IPS-20b (cell line): ENCODE results near the gene CFAP221.
"Not testable (repeated sequence)": the region's sequence is repeated elsewhere in the genome, so short reads cannot be mapped to it uniquely, and the experiment has no call there.

Experiments used
- H3K27ac ChIP-seq: one replicate; pipeline ENCODE4 v1.5.1; 2013; ENCODE audit warnings: low read length
- H3K27me3 ChIP-seq: 2 replicates; pipeline ENCODE4 v1.6.1; 2013; ENCODE audit warnings: mild to moderate bottlenecking, low read length, inconsistent platforms; ENCODE audit not compliant: insufficient read depth
- H3K36me3 ChIP-seq: 2 replicates; pipeline ENCODE4 v1.6.1; 2013; ENCODE audit warnings: low read depth, mild to moderate bottlenecking, inconsistent platforms, low read length, moderate library complexity; ENCODE audit not compliant: insufficient read depth
- H3K4me1 ChIP-seq: 2 replicates; pipeline ENCODE4 v1.6.1; 2013; ENCODE audit warnings: mild to moderate bottlenecking, control low read depth, inconsistent platforms, low read length, moderate library complexity; ENCODE audit not compliant: insufficient read depth
- H3K4me3 ChIP-seq: 2 replicates; pipeline ENCODE4 v1.5.1; 2013; ENCODE audit warnings: mild to moderate bottlenecking, low read length, inconsistent platforms
- H3K9ac ChIP-seq: 2 replicates; pipeline ENCODE4 v1.6.1; 2013; ENCODE audit warnings: low read depth, mild to moderate bottlenecking, inconsistent platforms, low read length, moderate library complexity
- H3K9me3 ChIP-seq: 2 replicates; pipeline ENCODE4 v1.6.1; 2013; ENCODE audit warnings: mild to moderate bottlenecking, low read depth, low read length, inconsistent platforms; ENCODE audit not compliant: insufficient read depth

The CFAP221 gene

DNA sequence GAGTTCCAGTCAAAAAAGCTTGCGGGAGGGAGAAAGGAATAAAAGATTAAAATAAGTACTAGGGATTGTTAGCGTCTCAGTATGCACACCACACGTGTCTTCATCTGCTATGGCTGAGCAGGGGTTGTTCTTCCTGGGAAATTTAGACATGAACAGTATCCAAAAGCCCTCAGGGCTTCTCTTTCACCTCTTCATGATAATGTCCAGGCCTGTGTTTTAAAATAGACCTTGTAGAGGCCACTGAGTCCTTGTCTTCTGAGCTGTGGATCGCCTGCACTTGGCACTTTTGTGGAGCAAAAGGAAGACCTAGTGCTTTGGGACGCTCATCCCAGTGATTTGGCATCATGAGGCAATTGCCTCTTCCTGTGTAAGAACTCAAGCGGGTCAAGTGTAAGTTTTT, 52.4 kb downstream of the CFAP221 start:
- Histone ChIP-seq H3K36me3 (no peaks in the 10 kb centered on the region), H3K27me3 (no peaks in the 10 kb centered on the region), H3K9ac (no peak overlapping the region), H3K9me3 (no peaks in the 10 kb centered on the region), H3K4me3 (no peak overlapping the region), H3K27ac (no peak overlapping the region), H3K4me1 (peaks cover 4% of the 10 kb centered on the region; the same call in 1 of the 2 replicates)

DNA sequence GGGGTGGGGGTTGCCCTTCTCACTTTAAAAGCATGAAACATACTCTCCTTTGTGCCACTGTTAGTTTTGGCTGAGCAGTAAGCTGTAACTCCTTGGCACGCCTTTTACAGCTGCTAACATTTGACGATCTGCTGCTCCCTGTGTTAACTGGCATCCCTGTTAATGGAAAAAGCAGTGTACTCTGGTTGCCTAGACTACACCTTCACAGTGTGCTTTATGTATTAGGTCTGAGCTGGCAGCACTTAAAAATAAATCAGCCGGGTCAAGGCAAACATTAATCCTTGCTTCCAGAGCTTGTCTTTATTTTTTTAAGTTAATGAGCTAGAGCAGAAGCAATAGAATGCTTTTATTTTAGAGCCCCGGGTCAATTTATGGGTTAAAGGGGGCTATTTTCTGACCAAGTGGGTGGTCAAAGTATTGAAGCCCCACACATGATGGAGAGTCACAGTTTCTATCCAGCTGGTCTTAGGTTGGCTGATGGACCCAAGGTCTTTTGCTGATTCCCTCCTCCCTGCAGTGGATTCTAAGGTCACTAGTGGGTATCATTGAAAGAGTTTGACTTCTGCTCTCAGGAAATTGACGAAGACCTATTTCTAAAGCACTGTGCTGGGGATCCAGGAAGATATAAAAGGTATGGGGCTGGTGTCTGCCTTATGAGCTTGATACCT, 54.5 kb downstream of the CFAP221 start:
- H3K9ac ChIP-seq: no peak overlapping the region
- peaks cover 4% of the 10 kb centered on the region; the same call in 1 of the 2 replicates for H3K4me1 ChIP-seq
- no peaks in the 10 kb centered on the region for H3K9me3 ChIP-seq
- H3K27ac ChIP-seq: no peak overlapping the region
- no peak overlapping the region for H3K4me3 ChIP-seq
- H3K27me3 ChIP-seq: no peaks in the 10 kb centered on the region
- no peaks in the 10 kb centered on the region for H3K36me3 ChIP-seq

DNA sequence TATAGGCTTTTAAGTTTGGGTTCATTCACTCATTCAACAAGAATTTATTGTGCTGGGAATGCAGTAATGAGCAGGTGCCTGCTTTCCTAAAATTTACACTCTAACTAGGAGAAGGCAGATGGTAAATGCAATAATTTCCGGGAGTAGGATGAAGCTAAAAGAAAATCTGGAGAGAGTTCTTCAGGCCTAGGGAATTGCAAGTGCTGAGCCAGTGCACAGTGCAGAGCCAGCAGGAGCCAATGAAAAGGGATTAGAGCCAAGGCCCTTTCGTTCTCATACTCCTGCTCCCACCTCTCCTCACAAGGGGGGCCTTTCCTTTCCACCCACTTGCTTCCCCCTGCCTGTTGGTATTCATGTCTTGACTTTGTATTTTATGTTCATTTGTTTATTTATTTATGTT, 55.1 kb downstream of the CFAP221 start:
- no peaks in the 10 kb centered on the region for H3K36me3 ChIP-seq
- H3K9me3 ChIP-seq: no peaks in the 10 kb centered on the region
- no peak overlapping the region for H3K27ac ChIP-seq
- no peak overlapping the region for H3K4me3 ChIP-seq
- peaks cover 4% of the 10 kb centered on the region; the same call in 1 of the 2 replicates for H3K4me1 ChIP-seq
- H3K27me3 ChIP-seq: no peaks in the 10 kb centered on the region
- H3K9ac ChIP-seq: no peak overlapping the region

DNA sequence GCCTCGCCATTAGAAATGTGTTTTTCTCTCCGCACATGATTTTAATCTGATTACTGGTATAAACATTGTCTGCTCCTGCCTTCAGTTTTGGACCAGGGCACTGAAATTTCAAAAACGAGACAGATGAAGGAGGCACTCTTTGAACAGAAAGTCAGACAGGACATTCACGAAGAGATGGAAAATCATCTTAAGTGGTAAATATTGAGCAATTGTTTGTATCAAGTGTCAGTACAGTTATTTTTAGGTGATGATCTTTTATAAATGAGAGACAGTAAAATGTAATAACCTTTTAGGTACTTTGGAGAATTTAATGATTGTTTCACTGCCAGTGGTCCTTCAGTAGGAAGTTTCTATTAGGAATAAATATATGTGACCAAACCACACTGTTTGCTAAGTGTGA, 60.8 kb downstream of the CFAP221 start:
- H3K4me3 ChIP-seq: no peak overlapping the region
- H3K9me3 ChIP-seq: no peaks in the 10 kb centered on the region
- no peak overlapping the region for H3K9ac ChIP-seq
- H3K36me3 ChIP-seq: no peaks in the 10 kb centered on the region
- H3K27me3 ChIP-seq: no peaks in the 10 kb centered on the region
- no peak overlapping the region for H3K27ac ChIP-seq
- no peaks in the 10 kb centered on the region; the same call in 1 of the 2 replicates for H3K4me1 ChIP-seq

DNA sequence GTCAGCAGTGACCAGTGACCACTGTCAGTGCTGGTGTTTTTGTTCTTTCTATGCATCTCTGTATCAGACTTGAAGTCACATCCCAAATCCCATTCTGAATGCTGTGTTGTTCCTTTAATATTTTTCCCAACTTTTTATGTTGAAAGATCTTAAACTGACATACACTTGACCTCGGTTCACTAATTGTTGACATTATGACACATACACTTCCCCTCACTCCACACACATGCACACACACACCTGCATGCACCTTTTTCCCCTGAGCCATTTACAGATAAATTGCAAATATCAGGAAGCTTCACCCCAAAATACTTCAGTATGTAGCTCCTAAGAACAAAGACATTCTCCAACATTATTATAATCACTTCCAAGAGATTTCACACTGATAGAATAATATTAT, 62.4 kb downstream of the CFAP221 start:
- no peaks in the 10 kb centered on the region for H3K27me3 ChIP-seq
- H3K27ac ChIP-seq: no peak overlapping the region
- H3K9ac ChIP-seq: no peak overlapping the region
- no peaks in the 10 kb centered on the region for H3K9me3 ChIP-seq
- H3K36me3 ChIP-seq: no peaks in the 10 kb centered on the region
- no peak overlapping the region for H3K4me3 ChIP-seq
- no peaks in the 10 kb centered on the region for H3K4me1 ChIP-seq

DNA sequence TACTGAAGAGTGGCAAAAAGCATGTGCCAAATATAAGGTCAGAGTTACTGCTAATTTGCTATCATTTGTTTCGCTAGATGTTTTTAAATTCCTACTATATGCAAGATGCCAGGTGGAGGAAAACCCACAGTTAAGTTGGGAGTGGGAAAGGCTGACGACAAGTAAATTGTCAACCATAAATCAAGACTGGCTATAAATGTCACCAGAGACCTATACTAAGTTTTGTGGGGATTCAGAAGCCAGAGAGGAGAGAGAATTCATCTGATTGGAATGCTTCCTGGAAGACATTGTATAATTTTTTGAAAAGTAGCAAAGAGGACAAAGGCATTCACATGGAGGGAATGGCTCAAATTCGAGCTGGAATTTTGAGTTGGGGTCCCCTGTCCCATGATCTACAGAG, 64.3 kb downstream of the CFAP221 start:
- H3K9ac ChIP-seq: no peak overlapping the region
- H3K27ac ChIP-seq: no peak overlapping the region
- H3K36me3 ChIP-seq: no peaks in the 10 kb centered on the region
- no peaks in the 10 kb centered on the region for H3K27me3 ChIP-seq
- no peak overlapping the region for H3K4me3 ChIP-seq
- peaks cover 6% of the 10 kb centered on the region; the same call in 1 of the 2 replicates for H3K9me3 ChIP-seq
- no peaks in the 10 kb centered on the region for H3K4me1 ChIP-seq

DNA sequence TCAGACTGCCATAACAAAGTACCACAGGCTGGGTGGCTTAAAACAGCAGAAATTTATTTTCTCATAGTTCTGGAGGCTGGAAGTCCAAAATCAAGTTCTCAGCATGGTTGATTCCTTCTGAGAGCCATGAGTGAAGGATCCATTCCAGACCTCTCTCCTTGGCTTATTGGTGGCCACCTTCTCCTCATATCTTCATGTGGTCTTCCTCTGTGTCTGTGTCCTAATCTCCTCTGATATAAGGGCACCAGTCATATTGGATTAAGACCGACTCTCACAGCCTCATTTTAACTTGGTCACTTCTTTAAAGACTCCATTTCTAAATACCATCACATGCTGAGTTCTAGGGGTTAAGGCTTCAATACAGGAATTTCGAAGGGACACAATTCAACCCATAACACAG, 65.1 kb downstream of the CFAP221 start:
- no peaks in the 10 kb centered on the region for H3K4me1 ChIP-seq
- no peak overlapping the region for H3K4me3 ChIP-seq
- no peaks in the 10 kb centered on the region for H3K27me3 ChIP-seq
- peaks cover 14% of the 10 kb centered on the region; the same call in 1 of the 2 replicates for H3K9me3 ChIP-seq
- H3K9ac ChIP-seq: no peak overlapping the region
- H3K27ac ChIP-seq: no peak overlapping the region
- no peaks in the 10 kb centered on the region for H3K36me3 ChIP-seq

DNA sequence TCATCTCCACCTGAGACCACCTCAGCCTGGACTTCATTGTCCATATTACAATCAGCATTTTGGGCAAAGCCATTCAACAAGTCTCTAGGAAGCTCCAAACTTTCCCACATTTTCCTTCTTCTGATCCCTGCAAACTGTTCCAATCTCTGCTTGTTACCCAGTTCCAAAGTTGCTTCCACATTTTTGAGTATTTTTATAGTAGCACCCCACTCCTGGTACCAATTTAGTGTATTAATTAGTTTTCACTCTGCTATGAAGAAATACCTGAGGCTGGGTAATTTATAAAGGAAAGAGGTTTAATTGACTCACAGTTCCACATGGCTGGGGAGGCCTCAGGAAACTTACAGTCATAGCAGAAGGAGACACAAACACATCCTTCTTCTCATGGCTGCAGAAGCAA, 69.9 kb downstream of the CFAP221 start:
- H3K36me3 ChIP-seq, H3K4me3 ChIP-seq, H3K4me1 ChIP-seq, H3K27ac ChIP-seq, H3K27me3 ChIP-seq, H3K9ac ChIP-seq: not testable (repeated sequence)
- H3K9me3 ChIP-seq: peaks cover 27% of the 10 kb centered on the region; the same call in 1 of the 2 replicates

DNA sequence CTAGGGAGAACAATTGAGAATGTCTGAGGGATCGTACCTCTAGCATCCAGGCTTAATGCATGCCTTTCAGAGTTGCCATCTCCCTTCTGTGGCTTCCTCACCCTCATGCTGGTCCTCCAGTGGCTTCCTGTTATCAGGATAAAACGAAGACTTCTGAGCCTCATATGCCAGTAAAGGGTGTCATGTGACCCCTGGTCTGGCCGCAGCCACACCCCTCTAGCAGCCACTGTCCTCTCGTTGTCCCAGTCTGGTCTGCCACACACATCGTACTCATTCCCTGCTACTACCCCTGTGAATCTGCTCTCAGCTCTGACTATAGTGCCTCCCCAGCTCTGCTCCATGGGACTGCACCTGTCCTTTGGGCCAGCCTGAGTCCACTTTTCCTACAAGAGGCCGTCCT, 72.2 kb downstream of the CFAP221 start:
- H3K27me3 ChIP-seq: no peaks in the 10 kb centered on the region
- H3K9ac ChIP-seq: no peak overlapping the region
- no peak overlapping the region for H3K27ac ChIP-seq
- H3K4me1 ChIP-seq: no peaks in the 10 kb centered on the region
- H3K9me3 ChIP-seq: peaks cover 27% of the 10 kb centered on the region; the same call in 1 of the 2 replicates
- no peaks in the 10 kb centered on the region for H3K36me3 ChIP-seq
- no peak overlapping the region for H3K4me3 ChIP-seq

DNA sequence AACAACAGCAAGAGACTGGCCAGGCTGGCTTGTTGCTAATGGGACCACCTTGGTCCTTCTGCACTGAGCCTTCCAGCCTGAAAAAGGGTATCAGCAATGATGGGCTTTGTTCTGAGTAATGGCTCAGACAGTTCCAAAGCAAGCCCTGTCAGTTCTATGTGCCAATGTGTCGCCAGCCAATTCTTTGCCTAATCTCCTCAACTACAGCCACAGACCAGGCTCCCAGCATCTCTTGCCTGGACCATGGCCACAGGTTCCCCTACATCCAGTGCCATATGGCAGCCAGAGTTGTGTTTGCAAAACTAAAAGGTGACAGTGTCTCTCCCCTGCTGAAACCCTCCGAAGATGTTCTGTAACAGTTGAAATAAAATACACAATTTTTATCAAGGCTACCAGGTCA, 73.2 kb downstream of the CFAP221 start:
- Histone ChIP-seq H3K9me3 (peaks cover 27% of the 10 kb centered on the region; the same call in 1 of the 2 replicates), H3K27ac (no peak overlapping the region), H3K9ac (no peak overlapping the region), H3K4me1 (no peaks in the 10 kb centered on the region), H3K27me3 (no peaks in the 10 kb centered on the region), H3K36me3 (no peaks in the 10 kb centered on the region), H3K4me3 (no peak overlapping the region)

DNA sequence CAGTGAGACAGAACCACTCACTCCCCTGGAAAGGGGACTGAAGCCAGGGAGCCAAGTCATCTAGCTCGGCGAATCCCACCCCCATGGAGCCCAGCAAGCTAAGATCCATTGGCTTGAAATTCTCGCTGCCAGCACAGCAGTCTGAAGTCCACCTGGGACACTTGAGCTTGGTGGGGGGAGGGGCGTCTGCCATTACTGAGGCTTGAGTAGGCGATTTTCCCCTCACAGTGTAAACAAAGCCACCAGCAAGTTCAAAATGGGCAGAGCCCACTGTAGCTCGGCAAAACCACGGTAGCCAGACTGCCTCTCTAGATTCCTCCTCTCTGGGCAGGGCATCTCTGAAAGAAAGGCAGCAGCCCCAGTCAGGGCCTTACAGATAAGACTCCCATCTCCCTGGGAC, 74.5 kb downstream of the CFAP221 start:
- not testable (repeated sequence) for H3K9ac ChIP-seq, H3K27me3 ChIP-seq, H3K27ac ChIP-seq, H3K4me3 ChIP-seq, H3K36me3 ChIP-seq, H3K4me1 ChIP-seq
- peaks cover 20% of the 10 kb centered on the region; the same call in 1 of the 2 replicates for H3K9me3 ChIP-seq

DNA sequence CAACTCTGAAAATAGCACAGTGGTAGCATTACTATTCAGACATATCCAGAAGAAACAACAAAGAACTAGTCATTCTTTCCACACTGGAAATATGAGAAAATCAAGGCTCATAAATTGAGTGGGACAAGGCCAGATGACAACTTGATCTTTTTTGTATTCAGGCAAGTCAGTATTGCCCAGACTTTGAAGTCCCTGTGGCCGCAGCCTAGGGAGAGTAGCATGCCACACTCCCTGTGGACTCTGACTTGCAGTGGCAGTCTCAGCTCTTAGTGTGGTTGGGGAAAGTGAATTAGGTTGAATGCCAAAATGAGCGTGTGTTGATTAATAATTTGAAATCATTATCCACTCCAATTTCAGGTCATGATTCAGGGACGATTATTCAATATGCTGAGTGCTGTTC, 81.0 kb downstream of the CFAP221 start:
- Histone ChIP-seq H3K9ac (no peak overlapping the region), H3K4me1 (no peaks in the 10 kb centered on the region; the same call in 1 of the 2 replicates), H3K27me3 (no peaks in the 10 kb centered on the region), H3K9me3 (no peaks in the 10 kb centered on the region), H3K36me3 (no peaks in the 10 kb centered on the region), H3K4me3 (no peak overlapping the region), H3K27ac (no peak overlapping the region)
